ENCODE data around the gene ZBED4. TPM values are rescaled to one million over a fixed set of nuclear protein-coding genes. Genes with fewer than 3 reads are reported as not detected.

Gene ZBED4
- total and polyA plus RNA-seq, 12 donors = 2.6 to 5.9 (median 4.2) TPM

DNA sequence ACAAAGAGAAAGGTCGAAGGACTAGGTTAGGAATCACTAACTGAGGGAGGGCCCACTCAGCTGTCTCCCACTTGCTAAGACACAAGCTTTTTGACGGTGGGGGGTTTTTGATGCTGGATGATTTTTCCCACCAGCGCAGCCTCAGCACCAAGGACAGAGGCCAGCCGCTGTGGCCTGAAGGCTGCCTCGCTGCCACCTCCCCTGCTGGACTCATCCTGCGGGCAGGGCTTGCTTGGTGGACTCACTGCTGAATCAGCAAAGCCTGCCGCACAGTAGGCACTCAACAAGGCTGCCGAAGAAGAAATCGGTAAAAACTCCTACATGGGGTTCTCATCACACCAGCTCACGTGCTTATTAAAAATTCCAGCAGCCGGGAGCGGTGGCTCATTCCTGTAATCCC lies 62.0 kb downstream of the ZBED4 start:
- WGBS, 2 donors = 89 to 90% methylated on average over 12 of the region's 12 CpGs
- Histone ChIP-seq H3K4me3 (no peak overlapping the region), H3K4me1 (peaks cover 8 to 25% (median 20%) of the 10 kb centered on the region in 9 donors), H3K27me3 (no peaks in the 10 kb centered on the region), H3K36me3 (peaks cover 0 to 46% (median 11%) of the 10 kb centered on the region in 9 donors), H3K27ac (no peak overlapping the region), H3K9me3 (no peaks in the 10 kb centered on the region)
- ATAC-seq = no peak
- intact Hi-C loops (cut with DNase I) = loop anchor here in 8 of 10 donors (5.0 to 10.0 kb wide), 6 partner anchors 58 to 151 kb away; no protein-coding TSS in a partner anchor
- DNase-seq = no peak
- TF ChIP-seq, protein P1, sequence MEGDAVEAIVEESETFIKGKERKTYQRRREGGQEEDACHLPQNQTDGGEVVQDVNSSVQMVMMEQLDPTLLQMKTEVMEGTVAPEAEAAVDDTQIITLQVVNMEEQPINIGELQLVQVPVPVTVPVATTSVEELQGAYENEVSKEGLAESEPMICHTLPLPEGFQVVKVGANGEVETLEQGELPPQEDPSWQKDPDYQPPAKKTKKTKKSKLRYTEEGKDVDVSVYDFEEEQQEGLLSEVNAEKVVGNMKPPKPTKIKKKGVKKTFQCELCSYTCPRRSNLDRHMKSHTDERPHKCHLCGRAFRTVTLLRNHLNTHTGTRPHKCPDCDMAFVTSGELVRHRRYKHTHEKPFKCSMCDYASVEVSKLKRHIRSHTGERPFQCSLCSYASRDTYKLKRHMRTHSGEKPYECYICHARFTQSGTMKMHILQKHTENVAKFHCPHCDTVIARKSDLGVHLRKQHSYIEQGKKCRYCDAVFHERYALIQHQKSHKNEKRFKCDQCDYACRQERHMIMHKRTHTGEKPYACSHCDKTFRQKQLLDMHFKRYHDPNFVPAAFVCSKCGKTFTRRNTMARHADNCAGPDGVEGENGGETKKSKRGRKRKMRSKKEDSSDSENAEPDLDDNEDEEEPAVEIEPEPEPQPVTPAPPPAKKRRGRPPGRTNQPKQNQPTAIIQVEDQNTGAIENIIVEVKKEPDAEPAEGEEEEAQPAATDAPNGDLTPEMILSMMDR (IDR thresholded peaks at IDR 0.05) = no peak

DNA sequence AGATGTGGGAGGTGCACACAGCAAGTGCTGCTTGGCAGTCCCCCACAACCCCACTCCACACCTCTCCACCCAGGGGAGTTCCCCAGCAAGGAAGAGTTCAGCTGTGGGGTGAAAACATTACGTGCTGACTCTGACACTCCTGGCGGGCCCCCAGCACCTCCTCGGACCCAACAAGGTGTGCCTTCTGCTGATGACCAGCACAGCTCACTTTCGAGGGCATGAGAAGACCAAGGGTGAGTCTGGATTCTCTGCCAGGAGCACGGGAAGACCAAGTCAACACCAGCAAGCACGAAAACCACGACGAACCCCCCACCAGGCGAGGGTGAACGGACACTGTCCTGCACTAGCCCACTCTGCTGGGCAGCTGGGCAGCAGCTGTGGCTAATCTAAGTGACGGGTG lies 63.2 kb downstream of the ZBED4 start:
- TF ChIP-seq, protein P1 (IDR thresholded peaks at IDR 0.05) = no peak
- intact Hi-C loops (cut with DNase I) = loop anchor here in 8 of 10 donors (5.0 to 10.0 kb wide), 6 partner anchors 60 to 152 kb away; no protein-coding TSS in a partner anchor
- DNase-seq (no peak), ATAC-seq (no peak)
- Histone ChIP-seq H3K27me3 (no peaks in the 10 kb centered on the region), H3K9me3 (no peaks in the 10 kb centered on the region), H3K4me1 (peaks cover 8 to 25% (median 20%) of the 10 kb centered on the region in 9 donors), H3K36me3 (peaks cover 0 to 49% (median 12%) of the 10 kb centered on the region in 9 donors), H3K4me3 (peak overlapping the region in 3 of 10 donors; percentile 85 to 90 (median 89)), H3K27ac (no peak overlapping the region)
- 93 to 96% methylated on average over 11 of the region's 11 CpGs for WGBS, 2 donors

DNA sequence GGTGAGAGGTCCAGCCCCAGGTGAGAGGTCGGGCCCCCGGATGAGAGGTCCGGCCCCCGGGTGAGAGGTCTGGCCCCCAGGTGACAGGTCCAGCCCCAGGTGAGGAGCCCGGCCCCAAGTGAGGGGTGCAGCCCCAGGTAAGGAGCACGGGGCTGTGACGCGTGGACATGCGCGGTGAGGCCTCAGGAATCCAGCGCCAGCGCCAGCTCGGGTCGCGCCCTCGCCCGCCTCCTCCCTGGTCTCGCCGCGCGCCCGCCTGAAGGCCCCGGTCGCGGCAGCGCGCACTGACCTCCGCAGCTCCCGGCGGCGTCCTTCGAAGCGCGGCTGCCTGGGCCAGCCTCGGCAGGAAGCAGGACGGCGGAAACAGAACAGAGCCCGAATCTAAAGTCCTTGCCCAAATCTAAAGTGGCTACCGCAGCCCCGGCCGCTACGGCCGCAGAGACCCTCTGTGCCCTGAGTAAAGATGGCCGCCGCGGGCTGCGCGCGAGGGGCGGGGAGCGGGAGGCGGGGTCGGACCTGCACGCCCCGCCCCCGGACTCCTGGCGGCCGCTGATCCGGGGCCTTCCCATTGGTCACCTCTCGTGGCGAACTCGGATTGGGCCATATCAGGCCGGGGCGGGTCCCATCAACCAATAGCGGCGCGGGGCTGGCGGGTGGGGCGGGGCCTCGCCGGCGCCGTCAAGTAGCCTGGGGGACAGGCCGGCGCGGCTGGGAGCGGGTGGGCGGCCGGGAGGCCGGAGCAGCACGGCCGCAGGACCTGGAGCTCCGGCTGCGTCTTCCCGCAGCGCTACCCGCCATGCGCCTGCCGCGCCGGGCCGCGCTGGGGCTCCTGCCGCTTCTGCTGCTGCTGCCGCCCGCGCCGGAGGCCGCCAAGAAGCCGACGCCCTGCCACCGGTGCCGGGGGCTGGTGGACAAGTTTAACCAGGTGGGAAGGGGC lies 64.6 kb downstream of the ZBED4 start, which contains the start of the genes ALG12 and CRELD2:
Gene ALG12, minus strand, starts transcription at position 465 of the 937 bp plus-strand sequence. CDS start 4,673 bp downstream, outside the sequence.
Gene CRELD2, plus strand, starts transcription at position 661 of the 937 bp plus-strand sequence. Its CDS starts 136 bp downstream, at position 797.
- DNase-seq = peak; percentile 97 to 98
- Histone ChIP-seq H3K36me3 (peaks cover 0 to 44% (median 12%) of the 10 kb centered on the region in 9 donors), H3K4me3 (peak within 1 kb of the TSS; percentile 83 to 97 (median 88)), H3K27ac (peak within 1 kb of the TSS; percentile 87 to 98 (median 94)), H3K4me1 (peaks cover 8 to 25% (median 20%) of the 10 kb centered on the region in 9 donors), H3K27me3 (no peaks in the 10 kb centered on the region), H3K9me3 (no peaks in the 10 kb centered on the region)
- TF ChIP-seq, protein P1 (IDR thresholded peaks at IDR 0.05) = peak in 2 of 9 donors; percentile 9 to 19
- 1% methylated on average over 103 of the region's 103 CpGs for WGBS, 2 donors
- intact Hi-C loops (cut with DNase I) = loop anchor here in 8 of 10 donors (1.0 to 10.0 kb wide), 9 partner anchors 42 to 153 kb away; partner anchors contain the start of genes PIM3 (in 1 of the 8) and ZBED4 (in 1 of the 8)
- peak; percentile 96 to 99 (median 98) for ATAC-seq
